Fibroblast of pulmonary artery (primary cell): ENCODE results near the gene NKX6-1.

Source experiments
- DNase-seq: peaks from one replicate; pipeline ENCODE4 v3.0.0-alpha.2; 2010; ENCODE audit warnings: low read depth
- H3K4me3 ChIP-seq: replicated peaks from 2 replicates; pipeline ENCODE4 v1.5.1; 2011; ENCODE audit warnings: low read depth, mild to moderate bottlenecking, control low read depth, low read length, moderate library complexity
- TF ChIP-seq, protein P1 (sequence below): IDR thresholded peaks from 2 replicates; pipeline ENCODE4 v1.5.1; 2011; ENCODE audit warnings: mild to moderate bottlenecking, control low read depth, low read length, inconsistent platforms; ENCODE audit errors: missing control alignments

The NKX6-1 gene

DNA sequence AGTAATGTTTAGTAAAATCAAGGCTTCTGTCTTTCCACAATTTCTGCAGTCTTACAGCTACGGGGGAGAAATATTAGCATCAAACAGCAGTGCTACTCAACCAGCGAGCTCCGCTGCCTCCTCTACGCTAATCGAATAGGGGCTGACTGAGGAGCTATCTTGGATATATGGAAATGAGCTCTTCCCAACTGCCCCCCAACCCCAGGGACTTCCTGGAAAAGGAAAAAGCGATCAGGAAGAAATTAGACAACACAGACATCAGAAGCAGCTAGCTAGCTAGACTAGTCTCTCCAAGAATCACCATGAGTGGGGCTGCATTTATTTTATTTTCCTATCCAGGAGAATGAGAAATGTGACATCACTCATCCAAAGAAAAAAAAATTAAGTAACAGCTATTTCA is 7.6 kb downstream of the NKX6-1 start:
- H3K4me3 ChIP-seq: no peak overlapping the region
- TF ChIP-seq, protein P1, sequence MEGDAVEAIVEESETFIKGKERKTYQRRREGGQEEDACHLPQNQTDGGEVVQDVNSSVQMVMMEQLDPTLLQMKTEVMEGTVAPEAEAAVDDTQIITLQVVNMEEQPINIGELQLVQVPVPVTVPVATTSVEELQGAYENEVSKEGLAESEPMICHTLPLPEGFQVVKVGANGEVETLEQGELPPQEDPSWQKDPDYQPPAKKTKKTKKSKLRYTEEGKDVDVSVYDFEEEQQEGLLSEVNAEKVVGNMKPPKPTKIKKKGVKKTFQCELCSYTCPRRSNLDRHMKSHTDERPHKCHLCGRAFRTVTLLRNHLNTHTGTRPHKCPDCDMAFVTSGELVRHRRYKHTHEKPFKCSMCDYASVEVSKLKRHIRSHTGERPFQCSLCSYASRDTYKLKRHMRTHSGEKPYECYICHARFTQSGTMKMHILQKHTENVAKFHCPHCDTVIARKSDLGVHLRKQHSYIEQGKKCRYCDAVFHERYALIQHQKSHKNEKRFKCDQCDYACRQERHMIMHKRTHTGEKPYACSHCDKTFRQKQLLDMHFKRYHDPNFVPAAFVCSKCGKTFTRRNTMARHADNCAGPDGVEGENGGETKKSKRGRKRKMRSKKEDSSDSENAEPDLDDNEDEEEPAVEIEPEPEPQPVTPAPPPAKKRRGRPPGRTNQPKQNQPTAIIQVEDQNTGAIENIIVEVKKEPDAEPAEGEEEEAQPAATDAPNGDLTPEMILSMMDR: no peak
- no peak for DNase-seq

DNA sequence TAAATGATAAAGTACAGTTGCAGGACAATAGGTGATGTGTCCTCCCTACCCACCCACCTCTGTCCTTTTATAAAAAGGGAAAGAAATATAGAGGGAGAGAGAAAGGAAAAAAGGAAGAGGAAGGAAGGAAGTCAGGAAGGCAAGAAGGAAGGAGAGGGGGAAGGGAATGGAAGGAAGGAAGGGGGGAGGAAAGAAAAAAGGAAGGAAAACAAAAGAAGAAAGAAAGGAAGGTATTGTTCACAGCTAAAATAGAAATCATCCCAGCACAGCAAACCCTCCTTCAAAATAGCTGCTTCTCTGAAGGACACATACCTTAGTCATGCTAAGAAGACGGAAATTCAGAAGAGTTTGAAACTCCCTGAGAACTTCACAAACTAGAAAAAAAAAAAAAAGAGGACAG is 8.4 kb downstream of the NKX6-1 start:
- DNase-seq: no peak

DNA sequence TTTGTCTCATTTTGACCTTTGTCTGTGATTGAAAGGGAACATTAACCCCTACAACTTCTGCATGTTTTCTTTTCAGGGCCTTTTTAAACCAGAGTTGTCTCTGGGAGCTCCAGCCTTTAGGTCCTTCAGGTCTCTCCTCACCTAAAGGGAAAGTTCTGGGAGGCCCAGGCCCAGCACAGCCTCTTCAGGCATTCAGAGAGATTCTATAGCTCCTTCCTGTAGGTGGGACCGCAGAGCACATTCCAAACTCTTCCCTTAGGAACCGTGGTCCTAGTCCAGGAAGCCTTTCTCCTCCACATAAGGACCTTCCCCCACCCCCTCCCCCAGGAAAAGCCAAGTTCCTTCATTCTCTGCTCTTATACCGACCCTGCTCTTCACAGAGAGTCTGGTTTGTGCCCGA is 14.9 kb downstream of the NKX6-1 start:
- TF ChIP-seq, protein P1: no peak
- DNase-seq: no peak
- no peak overlapping the region for H3K4me3 ChIP-seq

More for the DNA sequence above, 8.4 kb downstream of the NKX6-1 start:
- H3K4me3 ChIP-seq: no peak overlapping the region
- TF ChIP-seq, protein P1: no peak

DNA sequence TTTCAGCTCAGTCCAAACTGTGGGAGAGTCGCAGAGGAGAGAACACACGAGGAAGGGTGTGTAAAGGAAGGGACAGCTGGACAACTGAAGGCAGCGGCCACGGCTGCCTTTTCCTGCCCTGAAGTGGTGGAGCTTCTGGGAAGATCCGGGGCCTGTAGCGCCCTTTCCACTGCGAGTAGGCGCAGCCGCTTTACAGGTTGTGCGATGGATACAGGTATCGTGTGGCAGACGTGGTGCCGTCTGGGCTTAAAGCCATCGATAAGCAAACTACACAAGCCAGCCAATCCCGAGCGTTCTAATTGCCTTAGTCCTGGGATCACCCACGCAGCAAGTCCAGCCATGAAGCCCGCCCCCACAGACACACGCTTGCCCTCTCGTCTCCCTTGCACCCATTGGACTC is 15.4 kb downstream of the NKX6-1 start:
- no peak overlapping the region for H3K4me3 ChIP-seq
- TF ChIP-seq, protein P1: no peak
- no peak for DNase-seq

DNA sequence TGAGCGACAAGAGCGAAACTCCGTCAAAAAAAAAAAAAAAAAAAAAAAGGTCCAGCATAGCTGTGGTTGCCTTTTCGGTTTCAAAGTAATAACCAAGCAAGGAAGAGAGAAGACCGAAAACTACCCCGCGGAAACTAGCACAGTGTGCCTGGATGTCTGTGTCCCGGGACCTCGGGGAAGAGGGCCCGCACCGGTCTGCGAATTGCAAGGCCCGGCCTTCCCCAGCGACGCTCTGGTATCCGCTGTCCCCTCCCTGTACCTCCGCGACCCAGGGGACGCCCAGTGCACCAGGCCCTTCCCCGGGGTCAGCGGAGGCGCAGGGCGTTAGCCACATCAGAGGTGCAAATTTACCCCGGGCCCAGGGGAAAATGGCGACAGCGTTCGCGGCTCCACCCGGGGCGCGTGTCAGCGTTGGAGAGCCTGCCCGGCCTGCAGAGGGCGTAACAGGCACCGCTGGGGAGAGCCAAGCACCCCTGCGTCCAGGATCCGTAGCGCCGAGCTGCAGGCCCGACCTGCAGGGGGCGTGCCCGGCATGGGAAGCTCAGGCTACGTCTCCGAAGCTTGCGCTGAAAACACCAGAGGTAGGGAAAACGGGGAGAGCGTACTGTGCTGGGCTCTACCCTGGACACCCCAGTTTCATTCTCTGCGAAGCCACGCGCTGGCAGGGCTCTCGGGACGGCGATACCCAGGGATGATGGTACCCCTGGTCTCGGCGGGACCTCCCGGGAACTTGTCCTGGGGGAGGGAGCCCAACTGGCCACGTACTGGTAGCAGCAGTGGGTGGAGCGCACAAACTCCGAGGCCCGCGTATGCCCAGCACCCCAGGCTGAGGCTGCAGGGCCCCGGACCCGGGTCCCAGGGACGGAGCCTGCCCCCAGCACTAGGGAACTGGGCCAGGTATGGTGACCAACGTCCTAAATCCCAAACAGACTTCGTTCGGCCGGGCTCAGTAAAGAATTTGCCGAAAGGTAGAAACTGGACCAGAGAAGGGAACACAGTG is 16.2 kb downstream of the NKX6-1 start:
- peak; percentile 16 for DNase-seq
- TF ChIP-seq, protein P1: peak; percentile 26
- H3K4me3 ChIP-seq: no peak overlapping the region

DNA sequence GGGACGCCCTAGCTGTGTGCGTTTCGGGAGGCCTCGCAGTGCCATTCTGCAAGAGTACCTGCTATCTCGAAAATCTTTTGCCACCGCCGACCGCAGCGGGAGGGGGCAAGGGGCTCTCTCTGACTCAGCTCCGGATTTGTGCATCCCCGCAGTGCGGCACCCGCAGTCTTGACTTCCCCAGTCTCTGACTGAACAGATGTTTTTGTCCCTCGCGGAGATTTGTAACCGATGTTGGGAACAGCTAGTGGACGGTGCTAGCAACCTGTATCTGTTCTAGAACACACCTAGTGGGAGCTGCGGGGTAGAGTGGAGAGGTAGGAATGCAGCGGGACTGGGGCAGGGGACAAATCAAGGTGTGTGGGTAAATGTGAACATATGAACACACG is 17.2 kb downstream of the NKX6-1 start:
- no peak overlapping the region for H3K4me3 ChIP-seq
- TF ChIP-seq, protein P1: no peak
- no peak for DNase-seq
